HG03520 (cell line): ENCODE measurements around the gene HSD17B13.
A peak's percentile ranks its signal among the peaks of the same experiment; 100 is the strongest.
"Not testable (repeated sequence)": the region's sequence is repeated elsewhere in the genome, so short reads cannot be mapped to it uniquely, and the experiment has no call there.

ENCODE experiments used
- ATAC-seq: cut with Tn5 transposase; IDR thresholded peaks from one replicate; pipeline ENCODE4 v1.9.1; 2021; ENCODE audit warnings: mild to moderate bottlenecking, moderate library complexity; ENCODE audit not compliant: unreplicated experiment

HSD17B13 gene

GRCh38 chr4:87322754-87323153 lies at the start of gene HSD17B13:
TSS of gene HSD17B13 (minus strand) at chr4:87322882. CDS start at chr4:87322841, 41 bp downstream.
- ATAC-seq = no peak

- ATAC-seq = no peak
These were observed 47.4 kb upstream of the HSD17B13 start for GRCh38 chr4:87370068-87370467.

- ATAC-seq = no peak
These were observed 44.0 kb upstream of the HSD17B13 start for GRCh38 chr4:87366521-87367162.

GRCh38 chr4:87365348-87365747 lies 42.7 kb upstream of the HSD17B13 start:
- ATAC-seq = no peak

GRCh38 chr4:87363552-87363951 lies 40.9 kb upstream of the HSD17B13 start:
- no peak for ATAC-seq

GRCh38 chr4:87360338-87360935 lies 37.8 kb upstream of the HSD17B13 start:
- no peak for ATAC-seq

GRCh38 chr4:87359258-87359657 lies 36.6 kb upstream of the HSD17B13 start:
- no peak for ATAC-seq

GRCh38 chr4:87356832-87357526 lies 34.3 kb upstream of the HSD17B13 start:
- no peak for ATAC-seq

GRCh38 chr4:87354168-87355102 lies 31.8 kb upstream of the HSD17B13 start:
- ATAC-seq = no peak

GRCh38 chr4:87353592-87353991 lies 30.9 kb upstream of the HSD17B13 start:
- ATAC-seq = peak; percentile 78

- no peak for ATAC-seq
These were observed 22.5 kb upstream of the HSD17B13 start for GRCh38 chr4:87345139-87345538.

GRCh38 chr4:87342872-87343271 lies 20.2 kb upstream of the HSD17B13 start:
- no peak for ATAC-seq

GRCh38 chr4:87341954-87342635 lies 19.4 kb upstream of the HSD17B13 start:
- not testable (repeated sequence) for ATAC-seq

- no peak for ATAC-seq
These were observed 16.8 kb upstream of the HSD17B13 start for GRCh38 chr4:87339440-87339839.

GRCh38 chr4:87337361-87337760 lies 14.7 kb upstream of the HSD17B13 start:
- no peak for ATAC-seq

GRCh38 chr4:87333267-87333666 lies 10.6 kb upstream of the HSD17B13 start:
- ATAC-seq = no peak

- no peak for ATAC-seq
These were observed 8.1 kb upstream of the HSD17B13 start for GRCh38 chr4:87330761-87331160.

GRCh38 chr4:87327136-87327535 lies 4.5 kb upstream of the HSD17B13 start:
- no peak for ATAC-seq

- ATAC-seq = no peak
These were observed 3.8 kb upstream of the HSD17B13 start for GRCh38 chr4:87326460-87326859.

GRCh38 chr4:87321888-87322287 lies 794 bp downstream of the HSD17B13 start:
- no peak for ATAC-seq
